ENCODE measurements around the gene MAP7.
"Not testable (repeated sequence)": the region's sequence is repeated elsewhere in the genome, so short reads cannot be mapped to it uniquely, and the experiment has no call there.

The MAP7 gene

DNA sequence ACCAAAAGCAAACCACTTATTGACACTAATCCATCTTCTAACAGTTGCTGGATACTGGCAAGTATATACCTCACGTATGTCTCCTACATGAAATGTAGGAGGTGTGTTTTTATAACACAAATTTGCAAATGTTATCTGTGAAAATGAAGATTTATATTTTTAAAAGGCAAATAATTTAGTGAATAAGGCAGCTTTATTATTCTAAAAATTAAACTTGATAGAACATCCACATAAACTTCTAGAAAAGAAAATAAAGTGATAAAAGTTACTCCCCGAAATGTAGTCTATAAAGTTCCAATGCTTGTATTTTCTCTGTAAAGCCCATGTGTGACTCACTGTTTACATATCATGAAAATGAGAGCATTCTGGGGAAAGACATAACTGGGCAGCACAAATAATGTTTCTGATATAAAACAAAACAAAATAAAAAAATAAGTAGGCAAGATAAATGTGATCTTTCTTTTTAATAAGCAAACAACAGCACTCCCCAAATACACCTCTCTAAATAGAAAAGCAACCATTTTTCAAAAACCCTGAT lies 84.4 kb downstream of the MAP7 start:
- TF ChIP-seq JUND (IDR thresholded peaks at IDR 0.05; ENCODE audit: low read depth), result no peak
- DNase-seq (ENCODE audit: low read depth in 1 of 2, low spot score in 1 of 2), result no peak
- in situ Hi-C loops (cut with HindIII; ENCODE audit: low pct_unique_long_range_greater_than_20kb, low sequenced_read_pairs), result no loop called here

DNA sequence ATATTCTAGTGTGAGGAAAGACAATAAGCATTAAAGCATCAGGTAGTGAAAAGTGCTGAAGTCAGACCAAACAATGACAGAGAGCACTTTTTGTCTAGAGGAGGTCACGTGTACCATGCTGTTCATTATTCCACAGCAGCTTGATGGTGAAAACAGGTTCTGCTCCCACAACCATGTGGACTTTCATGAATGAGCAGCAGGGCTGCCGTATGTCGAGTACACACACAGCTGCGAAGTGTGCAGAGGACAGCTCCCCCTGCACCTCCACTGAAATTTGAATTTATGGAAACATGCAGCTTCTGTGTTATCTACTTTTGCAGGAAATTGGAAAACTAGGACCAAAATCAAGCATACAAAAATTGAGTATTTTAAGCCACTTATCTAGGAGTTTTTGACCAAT lies 85.3 kb downstream of the MAP7 start:
- DNase-seq (ENCODE audit: low read depth in 1 of 2, low spot score in 1 of 2), result no peak
- in situ Hi-C loops (cut with HindIII; ENCODE audit: low pct_unique_long_range_greater_than_20kb, low sequenced_read_pairs), result no loop called here
- TF ChIP-seq JUND (IDR thresholded peaks at IDR 0.05; ENCODE audit: low read depth), result no peak

DNA sequence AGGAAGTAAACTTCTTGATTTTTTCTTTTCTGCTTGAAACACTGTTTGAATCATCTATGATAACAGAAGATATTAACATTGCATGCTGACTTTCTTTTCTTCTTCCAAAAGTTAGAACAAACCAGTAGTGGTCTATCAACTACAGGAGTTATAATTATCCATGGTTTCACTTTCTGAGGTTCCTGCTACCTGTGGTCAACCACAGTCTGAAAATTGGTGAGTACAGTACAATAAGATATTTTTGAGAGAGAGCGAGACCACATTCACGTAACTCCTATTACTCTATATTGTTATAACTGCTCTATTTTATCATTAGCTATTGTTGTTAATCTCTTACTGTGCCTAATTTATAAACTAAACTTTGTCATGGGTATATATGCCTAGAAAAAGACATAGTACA lies 86.1 kb downstream of the MAP7 start:
- no peak for DNase-seq (ENCODE audit: low read depth in 1 of 2, low spot score in 1 of 2)
- in situ Hi-C loops (cut with HindIII; ENCODE audit: low pct_unique_long_range_greater_than_20kb, low sequenced_read_pairs), result no loop called here
- TF ChIP-seq JUND (IDR thresholded peaks at IDR 0.05; ENCODE audit: low read depth), result no peak

DNA sequence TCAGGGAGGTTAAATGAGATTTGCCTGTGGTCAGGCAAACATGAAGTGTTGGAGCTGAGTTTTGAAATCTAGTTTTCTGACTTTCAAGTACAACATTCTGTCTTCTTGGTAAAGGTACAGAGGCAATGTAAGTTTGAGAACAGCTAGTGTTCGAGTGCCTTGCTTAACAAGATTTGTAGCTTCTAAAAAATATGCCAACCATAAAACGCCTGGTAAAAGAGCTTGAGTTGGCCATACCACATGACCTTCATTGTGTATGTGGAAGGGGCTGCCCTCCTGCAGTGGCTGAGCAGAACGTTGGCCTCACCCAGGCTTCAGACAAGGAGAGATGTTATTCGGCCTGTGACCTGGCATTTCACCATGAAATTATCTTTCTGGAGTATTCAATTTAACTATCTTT lies 86.5 kb downstream of the MAP7 start:
- no peak for DNase-seq (ENCODE audit: low read depth in 1 of 2, low spot score in 1 of 2)
- in situ Hi-C loops (cut with HindIII; ENCODE audit: low pct_unique_long_range_greater_than_20kb, low sequenced_read_pairs), result no loop called here
- TF ChIP-seq JUND (IDR thresholded peaks at IDR 0.05; ENCODE audit: low read depth), result no peak

GRCh38 chr6:136446579-136447187 lies 103.5 kb downstream of the MAP7 start:
- in situ Hi-C loops (cut with HindIII; ENCODE audit: low pct_unique_long_range_greater_than_20kb, low sequenced_read_pairs), result no loop called here
- DNase-seq (ENCODE audit: low read depth in 1 of 2, low spot score in 1 of 2), result no peak
- no peak for TF ChIP-seq JUND (IDR thresholded peaks at IDR 0.05; ENCODE audit: low read depth)

DNA sequence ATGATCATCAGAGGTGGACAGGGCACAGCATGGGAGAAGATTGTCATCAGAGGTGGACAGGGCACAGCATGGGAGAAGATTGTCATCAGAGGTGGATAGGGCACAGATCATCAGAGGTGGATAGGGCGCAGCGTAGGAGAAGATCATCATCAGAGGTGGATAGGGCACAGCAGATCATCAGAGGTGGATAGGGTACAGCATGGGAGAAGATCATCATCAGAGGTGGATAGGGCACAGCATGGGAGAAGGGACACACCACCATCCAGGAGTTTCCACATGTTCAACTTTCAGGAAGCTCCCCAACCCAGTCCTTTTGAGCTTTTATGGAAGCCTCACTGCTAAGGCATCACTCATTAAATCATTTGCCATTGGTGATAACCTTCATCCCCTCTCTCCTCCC lies 104.1 kb downstream of the MAP7 start:
- DNase-seq (ENCODE audit: low read depth in 1 of 2, low spot score in 1 of 2), result no peak
- TF ChIP-seq JUND (IDR thresholded peaks at IDR 0.05; ENCODE audit: low read depth), result no peak
- in situ Hi-C loops (cut with HindIII; ENCODE audit: low pct_unique_long_range_greater_than_20kb, low sequenced_read_pairs), result no loop called here

- DNase-seq (ENCODE audit: low read depth in 1 of 2, low spot score in 1 of 2), result no peak
- in situ Hi-C loops (cut with HindIII; ENCODE audit: low pct_unique_long_range_greater_than_20kb, low sequenced_read_pairs), result no loop called here
- no peak for TF ChIP-seq JUND (IDR thresholded peaks at IDR 0.05; ENCODE audit: low read depth)
Observed at GRCh38 chr6:136445063-136445462, 105.2 kb downstream of the MAP7 start.

- DNase-seq (ENCODE audit: low read depth in 1 of 2, low spot score in 1 of 2), result no peak
- TF ChIP-seq JUND (IDR thresholded peaks at IDR 0.05; ENCODE audit: low read depth), result no peak
- in situ Hi-C loops (cut with HindIII; ENCODE audit: low pct_unique_long_range_greater_than_20kb, low sequenced_read_pairs), result no loop called here
Observed at GRCh38 chr6:136440203-136440602, 110.0 kb downstream of the MAP7 start.

DNA sequence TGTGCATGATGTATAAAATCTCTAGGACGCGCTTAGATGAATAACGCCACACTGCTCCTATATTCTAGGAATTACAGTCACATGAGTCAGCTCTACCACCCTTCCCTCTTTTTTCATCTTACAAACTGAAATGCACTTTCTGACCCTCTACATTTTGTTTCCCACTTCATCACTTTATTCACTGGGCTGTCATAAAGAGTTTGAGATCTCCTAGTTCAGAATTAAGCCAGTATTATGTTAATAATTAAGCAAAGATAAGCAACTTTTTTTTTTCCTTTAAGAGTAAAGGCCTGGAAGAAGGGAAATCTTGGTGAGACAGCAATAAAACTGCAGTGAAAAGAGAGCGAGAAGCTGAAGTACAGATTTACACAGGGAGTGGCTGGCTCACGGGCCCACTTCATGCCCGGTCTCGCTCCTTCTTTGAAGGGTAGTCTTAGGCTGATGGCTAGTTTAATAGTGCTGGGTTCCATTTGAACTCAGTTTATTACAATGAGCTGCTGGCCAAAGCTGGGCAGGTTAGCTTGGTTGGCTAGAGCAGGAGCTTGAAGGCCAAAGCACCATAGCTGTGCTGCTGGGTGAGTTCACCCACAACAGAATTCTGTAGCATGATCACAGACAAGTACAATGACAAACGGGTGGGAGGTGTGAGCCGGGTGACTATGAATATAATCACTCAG lies 110.6 kb downstream of the MAP7 start:
- no peak for TF ChIP-seq JUND (IDR thresholded peaks at IDR 0.05; ENCODE audit: low read depth)
- DNase-seq (ENCODE audit: low read depth in 1 of 2, low spot score in 1 of 2), result no peak
- in situ Hi-C loops (cut with HindIII; ENCODE audit: low pct_unique_long_range_greater_than_20kb, low sequenced_read_pairs), result no loop called here

GRCh38 chr6:136438441-136438840 lies 111.8 kb downstream of the MAP7 start:
- in situ Hi-C loops (cut with HindIII; ENCODE audit: low pct_unique_long_range_greater_than_20kb, low sequenced_read_pairs), result no loop called here
- TF ChIP-seq JUND (IDR thresholded peaks at IDR 0.05; ENCODE audit: low read depth), result no peak
- DNase-seq (ENCODE audit: low read depth in 1 of 2, low spot score in 1 of 2), result no peak

DNA sequence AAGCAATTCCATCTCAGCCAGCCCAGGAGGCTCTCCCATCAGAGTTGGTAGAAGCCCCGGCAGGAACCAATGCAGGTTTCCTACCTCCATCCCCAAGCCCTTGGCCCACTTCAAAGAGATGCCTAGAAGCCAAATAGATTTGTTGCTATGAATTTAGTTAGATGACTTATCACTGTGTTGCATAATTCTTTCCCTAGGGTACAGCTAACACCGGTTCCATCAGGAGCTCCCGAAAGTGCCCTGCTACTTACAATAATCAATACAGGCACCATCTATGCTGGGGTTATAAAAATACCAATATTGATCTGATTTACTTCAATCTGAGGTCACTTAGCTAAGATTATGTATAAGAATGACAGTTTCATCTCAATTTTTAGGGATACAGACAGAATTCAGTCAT lies 113.0 kb downstream of the MAP7 start:
- no peak for TF ChIP-seq JUND (IDR thresholded peaks at IDR 0.05; ENCODE audit: low read depth)
- in situ Hi-C loops (cut with HindIII; ENCODE audit: low pct_unique_long_range_greater_than_20kb, low sequenced_read_pairs), result no loop called here
- DNase-seq (ENCODE audit: low read depth in 1 of 2, low spot score in 1 of 2), result no peak

DNA sequence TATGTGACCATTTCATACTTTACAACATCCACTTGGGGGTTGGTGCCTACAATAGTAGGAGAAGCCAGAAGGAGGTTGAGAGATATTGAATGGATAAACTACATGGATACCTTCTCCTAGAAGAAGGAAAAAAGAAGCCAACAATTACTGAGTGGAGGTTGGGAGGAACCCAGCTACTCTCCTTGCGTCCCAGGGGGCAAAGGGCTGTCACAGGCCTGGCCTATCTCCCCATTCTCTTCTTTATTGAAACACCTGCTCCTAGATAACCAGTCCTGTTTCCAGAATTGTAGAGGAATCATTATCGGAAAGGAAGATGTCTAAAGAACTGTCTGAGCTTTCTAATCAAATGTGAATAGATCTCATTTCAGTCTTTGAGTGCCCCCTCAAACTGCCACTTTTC lies 115.1 kb downstream of the MAP7 start:
- in situ Hi-C loops (cut with HindIII; ENCODE audit: low pct_unique_long_range_greater_than_20kb, low sequenced_read_pairs), result no loop called here
- no peak for DNase-seq (ENCODE audit: low read depth in 1 of 2, low spot score in 1 of 2)
- no peak for TF ChIP-seq JUND (IDR thresholded peaks at IDR 0.05; ENCODE audit: low read depth)

DNA sequence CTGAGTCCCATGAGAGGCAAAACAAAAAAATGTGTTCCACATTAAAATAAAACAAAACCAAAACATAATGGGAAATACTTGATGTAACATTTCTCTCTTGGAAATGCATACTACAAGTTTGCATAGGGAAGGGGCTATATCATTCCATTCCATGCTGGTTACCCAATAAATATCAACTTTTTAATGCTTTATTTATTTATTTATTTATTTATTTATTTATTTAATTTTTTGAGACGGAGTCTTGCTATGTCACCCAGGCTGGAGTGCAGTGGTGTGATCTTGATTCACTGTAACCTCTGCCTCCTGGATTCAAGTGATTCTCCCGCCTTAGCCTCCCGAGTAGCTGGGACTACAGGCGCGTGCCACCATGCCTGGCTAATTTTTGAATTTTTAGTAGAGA lies 118.9 kb downstream of the MAP7 start:
- DNase-seq (ENCODE audit: low read depth in 1 of 2, low spot score in 1 of 2); in situ Hi-C loops (cut with HindIII; ENCODE audit: low pct_unique_long_range_greater_than_20kb, low sequenced_read_pairs): not testable (repeated sequence)

Data from T47D (cell line).